NOMO-1 treated with dmso at 0.1 percent for 144 hours (cell line): ENCODE measurements around the gene PPP4R3A.
"Not testable (repeated sequence)": the region's sequence is repeated elsewhere in the genome, so short reads cannot be mapped to it uniquely, and the experiment has no call there.

ENCODE experiments used
- DNase-seq: peaks from one replicate; lab custom pipeline; 2025; ENCODE audit not compliant: unreplicated experiment; lab: John Stamatoyannopoulos, UW

The PPP4R3A gene

DNA sequence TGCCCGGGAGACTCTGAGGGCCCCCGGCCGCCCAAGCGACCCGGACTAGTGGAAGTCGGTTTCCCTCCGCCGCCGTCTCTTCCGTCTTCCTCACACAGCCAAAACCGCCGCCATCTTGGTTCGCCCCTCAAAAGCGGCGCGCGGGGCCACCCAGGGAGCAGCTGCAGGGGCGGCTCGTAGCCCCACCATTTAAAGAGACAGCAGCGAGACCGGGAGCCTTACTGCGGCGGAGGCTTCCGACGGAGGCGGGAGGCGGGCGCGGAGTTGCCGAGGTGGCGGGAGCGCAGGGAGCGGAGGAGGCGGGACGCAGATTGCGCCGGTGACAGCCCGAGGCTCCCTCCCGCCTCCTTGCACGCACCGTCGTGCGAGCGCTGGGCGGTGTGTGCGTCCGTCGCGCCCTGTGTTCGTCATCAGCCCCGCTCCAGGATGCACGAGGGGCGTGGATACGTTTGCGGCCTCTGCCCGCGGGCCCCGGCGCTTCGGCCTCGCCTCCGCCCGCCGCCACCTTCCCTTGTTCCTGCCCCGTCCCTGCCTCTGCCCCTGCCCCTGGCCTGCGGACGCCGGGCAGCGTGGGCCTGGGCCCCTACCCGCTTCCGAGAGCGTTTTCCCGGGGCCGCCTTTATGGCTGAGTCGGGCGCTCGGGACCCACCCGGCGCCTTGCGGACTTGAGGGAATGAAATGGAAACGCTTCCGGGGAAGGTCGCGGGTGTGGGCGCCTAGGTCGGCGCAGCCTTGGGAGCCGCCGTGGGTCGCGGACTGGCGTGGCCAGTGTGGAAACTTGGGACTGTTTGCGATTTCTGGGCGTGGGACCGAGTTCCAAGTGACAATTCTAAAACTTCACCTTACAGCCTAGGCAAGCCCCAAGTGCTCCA, at the start of gene PPP4R3A:
Gene PPP4R3A, minus strand, starts transcription at position 140 of the 872 bp plus-strand sequence. CDS start 663 bp downstream, outside the sequence.
- peak; percentile 91 for DNase-seq

DNA sequence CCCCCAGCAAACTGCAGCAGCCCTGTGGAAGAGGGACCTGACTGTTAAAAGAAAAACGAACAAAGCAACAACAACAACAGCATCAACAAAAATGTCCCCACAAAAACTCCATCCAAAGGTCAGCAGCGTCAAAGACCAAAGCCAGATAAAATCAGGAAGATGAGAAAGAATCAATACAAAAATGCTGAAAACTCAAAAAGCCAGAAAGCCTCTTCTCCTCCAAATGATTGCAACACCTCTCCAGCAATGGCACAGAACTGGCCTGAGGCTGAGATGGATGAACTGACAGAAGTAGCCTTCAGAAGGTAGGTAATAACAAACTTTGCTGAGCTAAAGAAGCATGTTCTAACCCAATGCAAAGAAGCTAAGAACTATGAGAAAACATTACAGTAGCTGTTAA, 45.4 kb upstream of the PPP4R3A start:
- no peak for DNase-seq

DNA sequence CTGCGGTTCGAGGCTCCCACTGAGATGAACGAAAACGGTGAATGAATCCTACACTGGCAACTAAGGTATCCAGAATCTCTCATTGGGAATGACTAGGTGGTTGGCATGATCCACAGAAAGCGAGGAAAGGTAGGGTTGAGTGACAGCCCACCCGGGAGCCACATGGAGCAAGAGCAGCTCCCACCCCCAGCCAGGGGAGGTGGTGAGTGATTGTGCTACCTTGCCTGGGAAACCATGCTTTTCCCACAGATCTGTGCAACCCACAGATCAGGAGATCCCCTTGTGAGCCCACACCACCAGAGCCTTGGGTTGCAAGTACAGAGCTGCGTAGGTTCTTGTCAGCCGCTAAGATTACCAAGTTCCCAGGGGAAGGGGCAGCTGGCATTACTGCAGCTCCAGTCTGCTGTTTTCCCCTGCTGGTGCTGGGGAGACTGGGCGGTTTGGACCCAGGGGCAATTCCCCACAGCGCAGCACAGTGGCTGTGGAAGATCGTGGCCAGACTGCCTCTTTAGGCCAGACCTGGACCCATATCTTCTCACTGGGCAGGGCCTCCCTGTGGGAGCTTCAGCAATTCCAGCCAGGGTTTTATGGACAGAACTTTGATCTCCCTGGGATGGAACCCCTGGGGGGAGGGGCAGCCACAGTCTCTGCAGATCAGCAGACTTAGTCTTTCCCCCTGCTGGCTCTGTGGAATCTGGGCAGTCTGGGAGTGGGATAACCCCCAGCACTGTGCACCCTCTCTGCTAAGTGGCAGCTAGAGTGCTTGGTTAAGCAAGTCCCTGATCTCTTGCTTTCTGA, 44.6 kb upstream of the PPP4R3A start:
- no peak for DNase-seq

DNA sequence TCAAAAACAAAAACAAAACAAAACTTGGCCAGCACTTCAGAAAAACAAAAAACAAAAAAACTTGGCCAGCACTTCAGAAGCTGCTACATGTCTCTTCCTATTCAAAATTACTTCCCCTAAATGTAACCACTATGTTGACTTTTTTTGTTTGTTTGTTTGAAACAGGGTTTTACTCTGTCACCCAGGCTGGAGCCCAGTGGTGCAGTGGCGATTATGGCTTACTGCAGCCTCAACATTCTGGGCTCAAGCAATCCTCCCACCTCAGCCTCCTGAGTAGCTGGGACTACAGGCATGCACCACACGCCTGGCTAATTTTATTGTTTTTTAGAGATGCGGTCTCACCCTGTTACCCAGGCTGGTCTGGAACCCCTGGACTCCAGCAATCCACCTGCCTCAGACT, 38.0 kb upstream of the PPP4R3A start:
- no peak for DNase-seq

DNA sequence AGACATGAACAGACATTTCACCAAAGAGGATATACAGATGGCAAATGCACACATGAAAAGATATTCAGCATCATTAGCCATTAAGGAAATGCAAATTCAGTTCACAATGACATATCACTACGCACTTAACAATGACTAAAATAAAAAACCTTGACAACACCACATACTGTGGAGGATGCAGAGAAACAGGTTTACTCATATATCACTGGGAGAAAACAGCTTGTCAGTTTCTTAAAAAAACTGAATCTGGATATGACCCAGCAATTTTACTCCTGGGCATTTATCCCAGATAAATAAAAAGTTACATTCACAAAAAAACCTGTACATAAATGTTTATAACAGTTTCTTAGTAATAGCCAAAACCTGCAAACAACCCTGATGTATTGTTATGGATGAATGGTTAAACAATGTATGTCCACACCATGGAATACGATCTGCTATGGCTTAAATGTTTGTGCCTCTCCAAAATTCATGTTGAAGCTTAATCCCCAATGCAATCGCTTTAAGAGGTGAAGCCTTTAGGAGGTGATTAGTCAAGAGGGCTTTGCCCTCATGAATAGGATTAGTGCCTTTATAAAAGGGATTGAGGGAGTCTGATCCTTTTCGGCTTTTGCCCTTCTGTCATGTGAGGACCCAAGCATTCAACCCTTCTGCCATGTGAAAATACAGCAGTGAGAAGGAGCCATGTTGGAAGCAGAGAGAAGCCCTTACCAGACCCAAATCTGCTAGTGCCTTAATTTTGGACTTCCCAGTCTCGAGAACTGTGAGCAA, 36.0 kb upstream of the PPP4R3A start:
- no peak for DNase-seq

DNA sequence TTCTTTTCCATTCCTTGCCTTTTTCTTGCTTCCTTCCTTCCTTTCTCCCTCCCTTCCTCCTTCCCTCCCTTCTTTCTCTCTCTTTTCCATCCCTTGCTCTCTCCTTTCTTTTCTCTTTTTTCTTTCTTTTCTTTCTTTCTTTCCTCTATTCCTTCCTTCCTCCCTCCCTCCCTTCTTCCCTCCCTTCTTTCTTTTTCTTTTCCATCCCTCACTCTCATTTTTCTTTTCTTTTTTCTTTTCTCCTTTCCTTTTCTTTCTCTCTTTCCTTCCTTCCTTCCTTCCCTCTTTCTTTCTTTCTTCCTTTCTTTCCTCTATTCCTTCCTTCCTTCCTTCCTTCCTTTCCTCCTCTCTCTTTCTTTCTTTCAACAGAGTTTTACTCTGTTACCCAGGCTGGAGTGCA, 35.1 kb upstream of the PPP4R3A start:
- no peak for DNase-seq

DNA sequence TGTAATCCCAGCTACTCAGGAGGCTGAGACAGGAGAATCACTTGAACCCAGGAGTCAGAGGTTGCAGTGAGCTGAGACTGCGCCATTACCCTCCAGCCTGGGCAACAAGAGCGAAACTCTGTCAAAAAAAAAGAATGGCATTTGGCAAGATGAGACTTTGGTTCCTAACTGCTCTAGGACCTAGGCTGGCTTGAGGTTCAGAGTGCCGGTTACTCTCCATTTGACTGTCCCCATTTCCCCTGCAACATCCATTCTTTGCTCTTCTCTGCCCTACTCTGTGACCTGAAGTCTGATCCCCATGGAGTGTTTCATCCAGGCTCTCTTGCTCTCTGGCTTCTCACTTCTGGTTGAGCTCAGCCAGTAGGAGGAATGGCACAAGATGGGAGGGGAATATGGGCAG, 26.2 kb upstream of the PPP4R3A start:
- no peak for DNase-seq

DNA sequence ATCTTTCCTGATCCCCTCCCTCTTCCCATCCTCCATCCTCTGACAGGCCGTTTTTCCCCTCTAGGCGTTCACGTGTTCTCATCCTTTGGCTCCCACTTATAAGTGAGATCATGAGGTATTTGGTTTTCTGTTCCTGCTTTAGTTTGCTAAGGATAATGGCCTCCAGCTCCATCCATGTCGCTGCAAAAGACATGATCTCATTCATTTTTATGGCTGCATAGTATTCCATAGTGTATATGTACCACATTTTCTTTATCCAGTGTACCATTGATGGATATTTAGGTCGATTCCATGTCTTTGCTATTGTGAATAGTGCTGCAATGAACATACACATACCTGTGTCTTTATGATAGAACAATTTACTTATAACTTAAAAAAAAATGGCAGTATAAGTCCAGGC, 23.9 kb upstream of the PPP4R3A start:
- not testable (repeated sequence) for DNase-seq

DNA sequence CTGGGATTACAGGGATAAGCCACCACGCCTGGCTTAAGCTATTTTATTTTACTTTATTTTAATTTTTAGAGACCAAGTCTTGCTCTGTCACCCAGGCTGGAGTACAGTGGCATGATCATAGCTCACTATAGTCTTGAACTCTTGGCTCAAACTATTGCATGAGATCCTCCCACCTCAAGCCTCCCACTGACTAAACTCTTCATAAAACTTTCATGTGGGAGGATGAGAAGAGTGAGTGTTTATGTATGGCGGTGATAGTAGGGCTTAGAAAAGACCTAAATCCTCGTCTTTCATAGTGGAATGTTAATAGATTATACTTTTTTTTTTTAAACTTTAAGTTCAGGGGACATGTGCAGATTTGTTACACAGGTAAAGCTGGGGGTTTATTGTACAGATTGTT, 23.5 kb upstream of the PPP4R3A start:
- no peak for DNase-seq

DNA sequence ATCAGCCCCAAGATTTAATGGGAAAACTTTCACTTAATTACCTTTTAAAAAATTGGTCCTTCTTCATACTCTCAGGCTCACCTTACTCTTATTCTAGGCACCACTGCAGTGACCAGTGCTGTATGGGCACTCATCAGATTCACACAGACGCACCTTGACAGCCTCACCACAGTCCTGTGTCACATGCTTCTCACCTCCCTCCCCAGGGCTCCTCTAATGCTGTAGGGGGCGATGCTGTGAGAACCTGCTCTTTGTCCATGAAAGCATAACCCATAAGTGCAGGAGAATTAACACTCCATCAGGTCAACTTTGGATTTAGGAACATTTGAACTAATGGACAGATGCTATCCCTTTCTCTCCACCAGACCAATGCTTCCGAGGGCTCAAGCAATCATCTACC, 13.9 kb upstream of the PPP4R3A start:
- no peak for DNase-seq

DNA sequence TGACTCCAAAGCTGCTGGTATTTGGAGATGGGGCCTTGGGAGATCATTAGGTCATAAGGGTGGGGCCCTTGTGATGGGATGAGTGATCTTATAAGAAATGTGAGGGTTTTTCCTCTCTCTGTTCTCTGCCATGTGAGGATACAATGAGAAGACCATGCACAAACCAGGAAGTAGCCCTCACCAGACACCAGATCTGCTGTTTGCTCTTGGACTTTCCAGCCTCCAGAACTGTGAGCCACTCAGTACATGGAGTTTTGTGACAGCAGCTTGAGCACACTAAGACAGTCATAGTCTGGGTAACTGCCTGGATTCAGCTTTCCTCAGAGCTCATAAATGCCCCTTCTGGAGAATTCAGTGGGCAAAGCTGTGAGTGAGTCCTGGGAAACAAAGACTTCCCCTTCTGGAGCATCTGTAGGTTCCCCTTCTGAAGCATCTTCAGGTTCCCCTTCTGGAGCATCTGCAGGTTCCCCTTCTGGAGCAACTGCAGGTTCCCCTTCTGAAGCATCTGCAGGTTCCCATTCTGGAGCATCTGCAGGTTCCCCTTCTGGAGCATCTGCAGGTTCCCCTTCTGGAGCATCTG, 11.0 kb upstream of the PPP4R3A start:
- no peak for DNase-seq

DNA sequence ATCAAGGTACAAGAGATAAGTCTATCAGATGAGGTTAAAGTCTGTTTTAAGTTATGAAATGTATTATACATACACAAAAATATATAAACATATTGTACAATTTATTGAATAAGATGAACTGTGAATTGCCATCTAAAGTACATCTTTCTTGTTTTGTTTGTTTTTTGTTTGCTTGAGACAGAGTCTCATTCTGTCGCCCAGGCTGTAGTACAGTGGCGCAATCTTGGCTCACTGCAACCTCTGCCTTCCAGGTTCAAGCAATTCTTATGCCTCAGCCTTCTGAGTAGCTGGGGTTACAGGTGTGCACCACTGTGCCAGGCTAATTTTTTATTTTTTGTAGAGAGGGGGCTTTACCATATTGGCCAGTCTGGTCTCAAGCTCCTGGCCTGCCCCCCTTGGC, 10.0 kb upstream of the PPP4R3A start:
- DNase-seq, result no peak

DNA sequence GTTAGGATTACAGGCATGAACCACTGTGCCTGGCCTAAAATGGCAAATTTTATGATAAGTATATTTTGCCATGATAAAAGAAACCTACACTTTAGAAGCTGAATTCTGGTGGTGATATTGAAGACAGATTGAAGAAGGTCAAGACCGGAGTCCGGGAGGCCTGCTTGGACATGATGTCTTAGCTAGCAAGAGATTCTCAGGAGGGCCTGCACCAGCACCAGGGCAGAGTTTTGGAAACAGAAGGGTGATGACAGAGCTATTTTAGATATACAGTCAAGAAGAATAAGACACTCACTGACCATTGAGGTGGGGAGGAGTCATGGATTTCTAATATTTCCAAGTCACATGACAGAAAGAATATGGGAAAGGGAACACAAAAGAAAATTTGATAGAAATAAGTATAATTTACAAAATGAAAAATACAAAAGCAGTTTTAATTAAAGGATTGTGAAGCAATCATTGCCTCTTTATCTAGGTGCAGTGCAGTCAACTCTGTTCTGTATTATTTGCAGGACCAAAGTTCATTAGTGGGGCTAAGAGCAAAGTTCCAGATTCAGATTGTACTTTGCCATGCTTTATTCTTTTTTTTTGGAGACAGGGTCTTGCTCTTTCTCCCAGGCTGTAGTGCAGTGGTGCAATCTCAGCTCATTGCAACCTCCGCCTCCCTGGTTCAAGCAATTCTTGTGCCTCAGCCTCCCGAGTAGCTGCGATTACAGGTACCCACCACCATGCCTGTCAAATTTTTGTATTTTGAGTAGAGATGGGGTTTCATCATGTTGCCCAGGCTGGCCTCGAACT, 9.3 kb upstream of the PPP4R3A start:
- DNase-seq, result no peak

DNA sequence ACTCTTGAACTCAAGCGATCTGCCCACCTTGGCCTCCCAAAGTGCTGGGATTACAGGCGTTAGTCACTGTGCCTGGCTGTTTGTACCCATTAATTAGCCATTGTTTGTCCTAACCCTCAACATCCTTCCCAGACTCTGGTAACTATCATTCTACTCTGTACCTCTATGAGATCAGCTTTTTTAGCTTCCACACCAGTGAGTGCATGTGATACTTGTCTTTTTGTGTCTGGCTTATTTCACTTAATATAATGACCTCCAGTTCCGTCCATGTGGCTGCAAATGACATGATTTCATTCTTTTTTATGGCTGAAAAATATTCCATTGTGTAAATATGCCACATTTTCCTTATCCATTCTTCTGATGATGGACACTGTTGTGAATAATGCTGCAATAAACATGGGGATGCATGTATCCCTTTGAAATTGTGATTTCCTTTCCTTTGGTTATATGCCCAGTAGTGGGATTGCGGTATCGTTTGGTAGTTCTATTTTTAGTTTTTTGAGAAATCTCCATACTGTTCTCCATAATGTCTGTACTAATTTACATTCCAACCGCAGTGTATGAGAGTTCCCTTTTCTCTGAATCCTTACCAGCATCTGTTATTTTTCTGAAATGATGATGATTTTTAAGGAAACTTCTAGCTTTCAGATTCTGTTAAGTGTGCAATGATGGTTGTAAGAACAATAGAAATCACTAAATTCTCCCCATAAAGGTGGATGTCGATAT, 6.7 kb upstream of the PPP4R3A start:
- no peak for DNase-seq

DNA sequence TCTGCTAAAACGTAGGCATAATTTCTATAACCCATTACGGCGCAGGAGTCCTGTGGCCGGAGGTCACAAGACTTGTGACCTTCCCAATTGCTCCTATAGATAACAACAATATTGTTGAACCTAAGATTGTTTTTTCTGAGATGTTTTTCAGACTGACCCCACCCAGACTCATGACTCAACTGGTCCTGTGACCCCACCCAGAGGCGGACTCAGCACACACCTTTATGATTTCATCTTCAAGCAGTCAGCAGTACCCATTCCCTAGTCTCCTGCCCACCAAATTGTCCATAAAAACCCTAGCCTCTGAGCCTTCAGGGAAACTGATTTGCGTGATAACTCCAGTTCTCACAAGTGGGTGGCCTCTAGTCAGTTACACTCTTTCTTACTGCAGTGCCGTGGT, 5.9 kb upstream of the PPP4R3A start:
- DNase-seq, result no peak

DNA sequence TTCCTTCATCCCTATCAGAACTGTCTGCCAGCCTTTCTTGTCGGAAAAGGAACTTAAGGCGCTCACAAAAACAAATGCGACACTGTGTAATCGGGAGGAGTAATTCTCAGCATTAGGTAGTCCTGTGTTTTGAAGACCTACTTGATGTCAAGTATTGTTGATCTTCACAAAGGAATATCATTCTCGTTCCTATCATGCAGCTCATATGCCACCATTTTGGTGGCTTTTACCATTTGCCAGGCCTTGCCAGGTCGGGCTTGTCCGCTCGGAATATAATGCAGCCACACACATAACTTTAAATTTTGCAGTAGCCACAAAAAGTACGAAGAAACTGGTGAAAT, 903 bp upstream of the PPP4R3A start:
- DNase-seq, result no peak

DNA sequence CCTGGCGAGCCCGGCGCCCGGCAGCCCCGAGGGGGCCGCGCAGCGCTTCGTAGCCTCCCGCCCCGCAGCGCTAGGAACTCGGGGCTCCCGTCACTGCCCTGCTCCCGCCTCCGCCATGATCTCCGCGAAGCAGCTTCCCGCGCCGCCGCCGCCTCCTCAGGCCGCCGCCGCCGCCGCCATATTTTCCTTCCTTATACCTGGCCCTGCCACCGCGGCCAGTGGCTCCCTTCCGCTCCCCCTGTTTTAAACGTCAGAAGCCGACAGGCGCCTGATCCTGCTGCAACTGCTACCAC, 286 bp downstream of the PPP4R3A start:
- DNase-seq, result no peak

DNA sequence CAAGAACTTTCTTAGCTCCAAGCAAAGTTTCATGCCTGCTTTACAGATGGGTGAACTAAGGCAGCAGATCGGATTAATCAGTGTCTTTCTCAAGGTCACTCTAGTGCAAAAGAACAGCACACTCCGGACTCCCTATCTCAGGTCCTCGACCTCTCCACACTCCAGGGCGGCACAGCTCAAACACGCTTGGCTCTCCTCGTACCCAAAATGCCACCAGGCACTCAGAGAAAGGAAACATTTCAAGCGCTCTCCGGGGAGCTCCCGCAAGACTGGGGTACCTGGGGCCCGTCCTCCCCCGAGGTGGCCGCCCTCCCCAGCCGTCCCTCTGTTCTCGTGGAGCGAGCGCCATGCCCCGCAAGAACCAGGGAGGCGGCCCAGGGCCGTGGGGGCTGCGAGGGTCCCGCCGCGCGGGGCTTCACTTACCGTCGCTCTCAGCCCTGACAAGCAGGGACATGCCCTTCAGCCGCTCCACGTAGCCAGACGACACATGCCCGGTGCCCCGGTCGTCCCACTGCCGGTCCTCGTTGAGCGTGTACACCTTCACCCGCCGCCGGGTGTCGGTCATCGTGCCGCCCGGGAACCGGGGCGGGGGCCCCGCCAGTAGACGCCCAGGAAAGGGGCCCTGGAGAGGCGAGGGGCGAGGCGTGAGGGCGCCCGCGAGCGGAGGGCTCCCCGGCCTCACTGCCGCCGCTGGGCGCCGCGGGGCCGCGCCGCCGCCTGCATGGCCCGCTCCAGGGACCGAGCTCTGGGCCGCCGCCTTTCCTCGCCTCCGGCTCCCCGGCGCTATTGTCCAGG, 830 bp downstream of the PPP4R3A start:
- no peak for DNase-seq

DNA sequence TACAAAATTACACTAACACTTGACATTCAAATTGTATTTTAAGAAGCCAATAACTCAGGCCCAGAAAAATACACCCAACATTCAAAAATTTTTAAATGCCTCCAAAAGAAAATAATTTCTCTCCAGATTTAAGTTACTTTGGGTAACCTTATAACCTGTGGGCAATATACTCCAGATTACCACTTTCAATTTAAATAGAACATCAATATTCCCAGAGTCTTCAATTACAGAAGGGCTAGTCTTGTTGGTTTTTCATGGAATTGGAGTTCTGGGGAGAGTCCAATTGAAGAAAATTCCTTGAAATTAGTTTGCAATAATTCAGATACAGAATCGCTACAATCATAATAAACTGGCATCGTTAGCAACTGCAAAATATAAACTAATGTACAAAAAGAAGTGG, 2.0 kb downstream of the PPP4R3A start:
- no peak for DNase-seq
